Measurements from ENCODE around the gene PIP4K2A.

GRCh38 chr10:22612318-22612717 lies 102.1 kb downstream of the PIP4K2A start:
- TF ChIP-seq, protein P1, sequence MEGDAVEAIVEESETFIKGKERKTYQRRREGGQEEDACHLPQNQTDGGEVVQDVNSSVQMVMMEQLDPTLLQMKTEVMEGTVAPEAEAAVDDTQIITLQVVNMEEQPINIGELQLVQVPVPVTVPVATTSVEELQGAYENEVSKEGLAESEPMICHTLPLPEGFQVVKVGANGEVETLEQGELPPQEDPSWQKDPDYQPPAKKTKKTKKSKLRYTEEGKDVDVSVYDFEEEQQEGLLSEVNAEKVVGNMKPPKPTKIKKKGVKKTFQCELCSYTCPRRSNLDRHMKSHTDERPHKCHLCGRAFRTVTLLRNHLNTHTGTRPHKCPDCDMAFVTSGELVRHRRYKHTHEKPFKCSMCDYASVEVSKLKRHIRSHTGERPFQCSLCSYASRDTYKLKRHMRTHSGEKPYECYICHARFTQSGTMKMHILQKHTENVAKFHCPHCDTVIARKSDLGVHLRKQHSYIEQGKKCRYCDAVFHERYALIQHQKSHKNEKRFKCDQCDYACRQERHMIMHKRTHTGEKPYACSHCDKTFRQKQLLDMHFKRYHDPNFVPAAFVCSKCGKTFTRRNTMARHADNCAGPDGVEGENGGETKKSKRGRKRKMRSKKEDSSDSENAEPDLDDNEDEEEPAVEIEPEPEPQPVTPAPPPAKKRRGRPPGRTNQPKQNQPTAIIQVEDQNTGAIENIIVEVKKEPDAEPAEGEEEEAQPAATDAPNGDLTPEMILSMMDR (conservative IDR thresholded peaks at IDR 0.05; ENCODE audit: low read depth, low read length): no peak
- no peak for TF ChIP-seq EZH2 (IDR thresholded peaks at IDR 0.05; ENCODE audit: low read length, unreplicated experiment)

Data from PC-3 (cell line).